Endothelial cell of umbilical vein (primary cell): Measurements from ENCODE around the gene KCTD5. TPM values are rescaled to one million over a fixed set of nuclear protein-coding genes. Genes with fewer than 3 reads are reported as not detected.

ENCODE experiments used
- BruUV-seq: library from RNA; stranded (reverse); fragments of 400-500 nt; replicated peaks from 2 replicates; lab custom pipeline; 2021; lab: Mats Ljungman, UMichigan
- CTCF ChIA-PET: fragments of 300-600, 350-600 bp; sonication (Branson Sonifier 250); formaldehyde crosslinking; loops from one replicate; lab custom pipeline; 2021; ENCODE audit warnings: antibody characterized with exemption, inconsistent platforms; lab: Charles Lee
- POLR2A ChIA-PET: fragments of 300-600, 350-600 bp; sonication (Branson Sonifier 250); formaldehyde crosslinking; loops from one replicate; lab custom pipeline; 2021; ENCODE audit warnings: antibody characterized with exemption, inconsistent platforms; lab: Charles Lee
- DNase-seq: peaks from one replicate; pipeline ENCODE4 v3.0.0-alpha.2; 2011; ENCODE audit warnings: low read depth, low spot score
- FAIRE-seq: peaks from 2 replicates; lab custom pipeline; 2011; peaks lifted over from hg19 to GRCh38; lab: Jason Lieb, UNC
- H2AFZ ChIP-seq: 2 replicates; pipeline ENCODE4 v1.6.0; 2012; ENCODE audit warnings: low read depth, low read length, control low read depth, inconsistent platforms
- H3K27ac ChIP-seq: 2 replicates; pipeline ENCODE4 v1.5.1; 2011; ENCODE audit warnings: low read depth, mild to moderate bottlenecking, control low read depth, low read length, moderate library complexity; ENCODE audit not compliant: insufficient read depth
- H3K27me3 ChIP-seq, 2 experiments: 2 replicates each; pipeline versions ENCODE4 v1.6.0 to v1.6.1; 2011; ENCODE audit warnings: low read length in 2 of 2, mixed read lengths in 1 of 2; ENCODE audit not compliant: control insufficient read depth in 2 of 2, insufficient read depth in 2 of 2
- H3K36me3 ChIP-seq, 2 experiments: 2 replicates in 1 of 2; 3 replicates in 1 of 2; pipeline ENCODE4 v1.5.1; 2011; ENCODE audit warnings: low read length in 2 of 2, mild to moderate bottlenecking in 1 of 2, moderate library complexity in 1 of 2; ENCODE audit not compliant: control insufficient read depth in 2 of 2, insufficient read depth in 2 of 2; ENCODE audit errors: extremely low read depth in 1 of 2
- H3K4me1 ChIP-seq: 3 replicates; pipeline ENCODE4 v1.5.1; 2011; ENCODE audit warnings: mild to moderate bottlenecking, low read length; ENCODE audit not compliant: control insufficient read depth, insufficient read depth; ENCODE audit errors: extremely low read depth
- H3K4me2 ChIP-seq: 2 replicates; pipeline ENCODE4 v1.6.1; 2011; ENCODE audit warnings: low read length, control low read depth, mixed read lengths; ENCODE audit not compliant: insufficient read depth
- H3K4me3 ChIP-seq, 3 experiments: fragments of 200-600 bp in 1 of 3; sonication (generic), shearing (Covaris generic) in 1 of 3; replicated peaks in 1 of 3; 2 replicates each; pipeline ENCODE4 v1.5.1; 2011 to 2016; ENCODE audit warnings: control low read depth in 3 of 3, low read length in 3 of 3, mild to moderate bottlenecking in 2 of 3, inconsistent platforms in 1 of 3, low read depth in 1 of 3, moderate library complexity in 1 of 3; ENCODE audit not compliant: insufficient read depth in 1 of 3
- H3K79me2 ChIP-seq: 2 replicates; pipeline ENCODE4 v1.6.0; 2012; ENCODE audit warnings: low read length, inconsistent platforms; ENCODE audit not compliant: control insufficient read depth, insufficient read depth
- H3K9ac ChIP-seq: replicated peaks from 2 replicates; pipeline ENCODE3; 2011; ENCODE audit warnings: low read length, control low read depth; ENCODE audit not compliant: insufficient read depth; ENCODE audit errors: extremely low read depth
- H3K9me1 ChIP-seq: replicated peaks from 3 replicates; pipeline ENCODE4 v1.6.0; 2011; ENCODE audit warnings: mild to moderate bottlenecking, low read length; ENCODE audit not compliant: control insufficient read depth, insufficient read depth; ENCODE audit errors: extremely low read depth
- H3K9me3 ChIP-seq: replicated peaks from 2 replicates; pipeline ENCODE4 v1.5.1; 2012; ENCODE audit warnings: low read length, inconsistent platforms; ENCODE audit not compliant: control insufficient read depth, insufficient read depth
- H4K20me1 ChIP-seq: replicated peaks from 2 replicates; pipeline ENCODE3; 2011; ENCODE audit warnings: mild to moderate bottlenecking, low read length; ENCODE audit not compliant: control insufficient read depth, insufficient read depth; ENCODE audit errors: extremely low read depth
- CTCF ChIP-seq, 2 donors: IDR thresholded peaks; 1 replicate in 1 of 2; 2 replicates in 1 of 2; pipeline ENCODE4 v1.5.1; 2011; ENCODE audit warnings: low read length in 2 of 2, mild to moderate bottlenecking in 2 of 2, moderate library complexity in 2 of 2, control low read depth in 1 of 2, inconsistent platforms in 1 of 2, low read depth in 1 of 2; ENCODE audit not compliant: insufficient read depth in 1 of 2; ENCODE audit errors: extremely low read depth in 1 of 2
- EZH2 ChIP-seq: IDR thresholded peaks from 2 replicates; pipeline ENCODE4 v1.6.1; 2012; ENCODE audit warnings: borderline replicate concordance, low read depth, mild to moderate bottlenecking, moderate library complexity, low read length, inconsistent platforms; ENCODE audit not compliant: severe bottlenecking
- FOS ChIP-seq: IDR thresholded peaks from 2 replicates; pipeline ENCODE4 v1.6.1; 2011; ENCODE audit warnings: mild to moderate bottlenecking, low read length, moderate library complexity, borderline replicate concordance; ENCODE audit not compliant: insufficient read depth
- GATA2 ChIP-seq: IDR thresholded peaks from 2 replicates; pipeline ENCODE4 v1.7.0; 2011; ENCODE audit warnings: low read depth, mild to moderate bottlenecking, moderate library complexity, mixed read lengths, low read length; ENCODE audit not compliant: insufficient read length, insufficient read depth
- JUN ChIP-seq: IDR thresholded peaks from 2 replicates; pipeline ENCODE4 v1.6.1; 2011; ENCODE audit warnings: borderline replicate concordance, low read depth; ENCODE audit not compliant: insufficient read length, insufficient read depth
- MAX ChIP-seq: IDR thresholded peaks from 2 replicates; pipeline ENCODE4 v1.6.1; 2011; ENCODE audit not compliant: insufficient read depth, insufficient read length
- MYC ChIP-seq: IDR thresholded peaks from one replicate; pipeline ENCODE4 v1.6.1; 2011; ENCODE audit warnings: mild to moderate bottlenecking, low read depth, low read length
- POLR2A ChIP-seq: IDR thresholded peaks from 2 replicates; pipeline ENCODE4 v1.6.1; 2012; ENCODE audit warnings: low read depth, mild to moderate bottlenecking, control low read depth, low read length
- POLR2AphosphoS5 ChIP-seq: IDR thresholded peaks from 2 replicates; pipeline ENCODE4 v1.6.1; 2012; ENCODE audit warnings: low read depth, mild to moderate bottlenecking, control low read depth, low read length, moderate library complexity; ENCODE audit not compliant: insufficient read depth
- dilution Hi-C: fragments of 300-500 bp; cut with MboI; formaldehyde crosslinking; loops from one replicate; pipeline ENCODE4 v1.15.0; 2019; ENCODE audit warnings: low sequenced_read_pairs; ENCODE audit not compliant: extremely low pct_ligation_motif_present
- intact Hi-C: fragments of 100-400 bp; cut with micrococcal nuclease; formaldehyde crosslinking; loops from one replicate; pipeline ENCODE4 v1.10.0; 2022
- polyA plus RNA-seq, 4 experiments: library from polyadenylated mRNA; depleted of rRNA in 3 of 4; stranded (reverse) in 3 of 4; unstranded in 1 of 4; fragments of >200 nt; gene quantifications; 2 replicates each; pipeline versions ENCODE4 v1.2.1 to v1.2.3, GENCODE V29; 2011 to 2012; ENCODE audit warnings: missing spikeins in 1 of 4
- total RNA-seq: library from RNA; stranded (reverse); gene quantifications from 2 replicates; pipeline ENCODE4 v1.2.3, GENCODE V29; 2021

KCTD5 gene
- total and polyA plus RNA-seq, 2 donors (not counting 3 experiments of a cell fraction or from before 2014, with no cell fraction given): 32.2 to 42.0 TPM

- no peaks in the 10 kb centered on the region for H3K4me1 ChIP-seq
- no peak for DNase-seq
- H3K9me1 ChIP-seq: no peaks in the 10 kb centered on the region
- ChIA-PET POLR2A (no interaction called here), CTCF (interaction anchor here (1.0 kb wide), 1 partner anchor 9 kb away, joined by 3 read pairs; no protein-coding TSS in a partner anchor)
- no peak for TF ChIP-seq EZH2
- no peak for TF ChIP-seq MAX
- TF ChIP-seq POLR2AphosphoS5: no peak
- no peak for TF ChIP-seq FOS
- no peak for TF ChIP-seq GATA2
- TF ChIP-seq JUN: no peak
- TF ChIP-seq MYC: no peak
- TF ChIP-seq CTCF (IDR thresholded peaks at IDR 0.05; ENCODE audit: extremely low read depth in 1 of 2, insufficient read depth in 1 of 2, low read depth in 1 of 2, low read length in 2 of 2): no peak
- TF ChIP-seq POLR2A: no peak
- no peak overlapping the region for H3K27ac ChIP-seq
- no peak for FAIRE-seq
- H3K79me2 ChIP-seq: no peaks in the 10 kb centered on the region
- no peaks in the 10 kb centered on the region for H3K27me3 ChIP-seq
- H2AFZ ChIP-seq: no peak overlapping the region
- TSS peak; percentile 28 for BruUV-seq
- dilution Hi-C loops (no loop called here), intact Hi-C loops (no loop called here)
- no peaks in the 10 kb centered on the region for H3K9me3 ChIP-seq
- H3K36me3 ChIP-seq: peaks cover 0 to 26% of the 10 kb centered on the region in 2 experiments
- H4K20me1 ChIP-seq: no peaks in the 10 kb centered on the region
- no peak overlapping the region for H3K9ac ChIP-seq
- no peak overlapping the region for H3K4me3 ChIP-seq
- H3K4me2 ChIP-seq: no peak overlapping the region
These were observed 25.9 kb downstream of the KCTD5 start for GRCh38 chr16:2708290-2708639.
